GM10266 (cell line): ENCODE measurements around the gene UPB1.

Experiments
- DNase-seq: peaks from one replicate; pipeline ENCODE4 v3.0.0; 2012; ENCODE audit errors: extremely low spot score
- CTCF ChIP-seq: IDR thresholded peaks from 2 replicates; pipeline ENCODE4 v1.5.1; 2012; ENCODE audit warnings: mild to moderate bottlenecking, low read depth; ENCODE audit not compliant: control insufficient read depth, insufficient read depth; ENCODE audit errors: missing control alignments

UPB1 gene

DNA sequence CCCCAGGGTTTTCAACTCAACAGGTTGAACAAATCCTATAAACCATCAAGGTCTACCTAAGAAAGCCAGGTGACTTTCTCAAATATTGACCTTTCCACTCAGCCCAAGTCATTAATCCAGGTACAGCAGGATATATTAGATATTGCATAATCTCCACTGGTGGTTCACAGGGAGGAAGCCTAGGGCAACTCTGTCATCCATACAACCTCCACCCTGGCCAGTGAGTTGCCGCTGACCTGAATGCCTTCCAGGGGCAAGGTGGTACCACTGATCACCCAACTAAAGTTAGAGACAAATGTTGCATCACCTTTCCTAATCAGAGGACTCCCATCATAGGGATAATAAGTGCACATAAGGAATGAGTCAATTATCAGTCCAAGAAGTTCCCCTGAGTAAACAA lies 36.9 kb downstream of the UPB1 start:
- DNase-seq, result no peak
- TF ChIP-seq CTCF, result no peak

- DNase-seq, result no peak
- TF ChIP-seq CTCF, result no peak
These were observed 40.2 kb downstream of the UPB1 start for GRCh38 chr22:24535348-24535747.

GRCh38 chr22:24536089-24536488 lies 41.0 kb downstream of the UPB1 start:
- no peak for DNase-seq
- no peak for TF ChIP-seq CTCF

GRCh38 chr22:24540470-24540869 lies 45.3 kb downstream of the UPB1 start:
- no peak for DNase-seq

GRCh38 chr22:24541681-24542515 lies 46.8 kb downstream of the UPB1 start:
- no peak for DNase-seq
- TF ChIP-seq CTCF, result no peak

More at GRCh38 chr22:24540470-24540869, 45.3 kb downstream of the UPB1 start:
- no peak for TF ChIP-seq CTCF

- TF ChIP-seq CTCF, result no peak
- DNase-seq, result no peak
These were observed 47.5 kb downstream of the UPB1 start for GRCh38 chr22:24542641-24543040.

DNA sequence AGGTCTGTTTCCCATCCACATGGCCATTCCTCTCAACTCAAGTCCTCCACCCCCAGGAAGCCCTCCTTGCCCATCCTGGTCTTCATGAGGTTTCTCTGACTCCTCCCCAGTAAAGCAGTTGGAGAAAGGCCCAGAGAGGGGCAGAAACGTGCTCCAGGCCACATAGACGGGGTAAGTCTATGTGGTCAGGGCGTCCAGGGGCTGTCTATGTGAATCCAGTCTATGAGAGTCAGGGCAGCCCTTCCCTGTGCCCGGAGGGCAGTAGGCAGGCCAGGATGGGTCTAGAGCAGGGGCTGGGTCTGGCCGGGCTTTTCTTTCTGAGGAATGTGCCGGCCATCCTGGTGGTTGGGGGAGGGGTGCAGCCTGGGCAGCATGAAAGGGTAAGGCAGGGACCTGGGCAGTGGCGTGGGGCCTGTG lies 48.1 kb downstream of the UPB1 start:
- no peak for DNase-seq
- no peak for TF ChIP-seq CTCF
